GM12873 (cell line): Measurements from ENCODE around the gene RAD51AP1.

Source experiments
- CTCF ChIP-seq: IDR thresholded peaks from 2 replicates; pipeline ENCODE4 v1.5.1; 2012; ENCODE audit warnings: low read depth, mild to moderate bottlenecking, moderate library complexity, low read length, control low read depth; ENCODE audit not compliant: insufficient read depth; ENCODE audit errors: missing control alignments

RAD51AP1 gene

GRCh38 chr12:4567073-4567881 lies 28.6 kb downstream of the RAD51AP1 start:
- no peak for TF ChIP-seq CTCF

DNA sequence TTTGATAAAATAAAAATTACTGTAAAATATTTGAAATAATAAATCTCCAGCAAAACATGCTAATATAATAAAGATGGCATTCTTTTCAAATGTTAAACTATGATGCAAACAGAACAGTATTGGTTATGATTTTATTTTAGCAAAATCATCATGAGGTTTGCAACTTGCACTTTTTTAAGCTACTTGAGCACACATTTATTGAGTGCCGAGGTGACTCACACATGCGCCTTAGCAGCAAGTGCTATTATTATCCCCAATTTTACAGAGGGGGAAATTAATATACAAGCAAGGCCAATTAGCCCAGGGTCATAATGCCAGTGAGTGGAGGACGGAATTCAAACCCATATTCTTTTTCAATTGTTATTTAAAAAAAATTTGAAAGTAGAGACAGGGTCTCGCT lies 30.6 kb downstream of the RAD51AP1 start:
- TF ChIP-seq CTCF, result no peak

GRCh38 chr12:4572680-4573079 lies 34.0 kb downstream of the RAD51AP1 start:
- TF ChIP-seq CTCF, result no peak

- peak; percentile 42 for TF ChIP-seq CTCF
These were observed 40.8 kb downstream of the RAD51AP1 start for GRCh38 chr12:4579305-4580102.

- TF ChIP-seq CTCF, result no peak
These were observed 41.6 kb downstream of the RAD51AP1 start for GRCh38 chr12:4580281-4580688.

- TF ChIP-seq CTCF, result no peak
These were observed 45.6 kb downstream of the RAD51AP1 start for GRCh38 chr12:4584281-4584680.

- TF ChIP-seq CTCF, result no peak
These were observed 46.2 kb downstream of the RAD51AP1 start for GRCh38 chr12:4584896-4585295.
